CD4-positive, alpha-beta T cell treated with Interleukin-6 for 4 hours (primary cell): ENCODE data around the gene AGER.

Experiments
- DNase-seq: peaks from one replicate; pipeline ENCODE4 v3.0.0-alpha.2; 2020; ENCODE audit warnings: mixed read lengths

The AGER gene

GRCh38 chr6:32185681-32186131 lies 1.7 kb upstream of the AGER start:
- peak; percentile 63 for DNase-seq

GRCh38 chr6:32183483-32184083 lies 470 bp downstream of the AGER start:
- no peak for DNase-seq

- DNase-seq = no peak
Measured at GRCh38 chr6:32183030-32183429, 1.0 kb downstream of the AGER start.

GRCh38 chr6:32182555-32182981 lies 1.5 kb downstream of the AGER start:
- no peak for DNase-seq

- no peak for DNase-seq
Measured at GRCh38 chr6:32181915-32182529, 2.0 kb downstream of the AGER start.

GRCh38 chr6:32181148-32181702 lies 2.8 kb downstream of the AGER start:
- no peak for DNase-seq

- DNase-seq = no peak
Measured at GRCh38 chr6:32179766-32180405, 4.2 kb downstream of the AGER start.

GRCh38 chr6:32178547-32179440 lies 5.3 kb downstream of the AGER start:
- DNase-seq = no peak

- DNase-seq = peak; percentile 96
Measured at GRCh38 chr6:32177788-32178546, 6.1 kb downstream of the AGER start, which contains the start of gene RNF5. RNF5 (plus strand) TSS chr6:32178405; CDS start chr6:32178512, 107 bp downstream.

GRCh38 chr6:32177183-32177787 lies 6.8 kb downstream of the AGER start:
- DNase-seq = peak; percentile 56

- DNase-seq = no peak
Measured at GRCh38 chr6:32176476-32177182, 7.4 kb downstream of the AGER start.

- peak; percentile 96 for DNase-seq
Measured at GRCh38 chr6:32175711-32176475, 8.2 kb downstream of the AGER start, which contains the start of gene AGPAT1. AGPAT1 (minus strand) TSS chr6:32176084; CDS start chr6:32171496, 4,588 bp downstream.

- no peak for DNase-seq
Measured at GRCh38 chr6:32175322-32175710, 8.7 kb downstream of the AGER start.

GRCh38 chr6:32174416-32174815 lies 9.6 kb downstream of the AGER start:
- no peak for DNase-seq

GRCh38 chr6:32173051-32173727 lies 10.9 kb downstream of the AGER start:
- no peak for DNase-seq

- no peak for DNase-seq
Measured at GRCh38 chr6:32171234-32171633, 12.8 kb downstream of the AGER start.

GRCh38 chr6:32170294-32170693 lies 13.8 kb downstream of the AGER start:
- no peak for DNase-seq

GRCh38 chr6:32168807-32169591 lies 15.1 kb downstream of the AGER start:
- DNase-seq = no peak
